Measurements from ENCODE around the gene ODAD4. TPM values are rescaled to one million over a fixed set of nuclear protein-coding genes. Genes with fewer than 3 reads are reported as not detected.
"Not testable (repeated sequence)": the region's sequence is repeated elsewhere in the genome, so short reads cannot be mapped to it uniquely, and the experiment has no call there.

The ODAD4 gene
- total RNA-seq, 1 experiment from 2014 or later = not detected

DNA sequence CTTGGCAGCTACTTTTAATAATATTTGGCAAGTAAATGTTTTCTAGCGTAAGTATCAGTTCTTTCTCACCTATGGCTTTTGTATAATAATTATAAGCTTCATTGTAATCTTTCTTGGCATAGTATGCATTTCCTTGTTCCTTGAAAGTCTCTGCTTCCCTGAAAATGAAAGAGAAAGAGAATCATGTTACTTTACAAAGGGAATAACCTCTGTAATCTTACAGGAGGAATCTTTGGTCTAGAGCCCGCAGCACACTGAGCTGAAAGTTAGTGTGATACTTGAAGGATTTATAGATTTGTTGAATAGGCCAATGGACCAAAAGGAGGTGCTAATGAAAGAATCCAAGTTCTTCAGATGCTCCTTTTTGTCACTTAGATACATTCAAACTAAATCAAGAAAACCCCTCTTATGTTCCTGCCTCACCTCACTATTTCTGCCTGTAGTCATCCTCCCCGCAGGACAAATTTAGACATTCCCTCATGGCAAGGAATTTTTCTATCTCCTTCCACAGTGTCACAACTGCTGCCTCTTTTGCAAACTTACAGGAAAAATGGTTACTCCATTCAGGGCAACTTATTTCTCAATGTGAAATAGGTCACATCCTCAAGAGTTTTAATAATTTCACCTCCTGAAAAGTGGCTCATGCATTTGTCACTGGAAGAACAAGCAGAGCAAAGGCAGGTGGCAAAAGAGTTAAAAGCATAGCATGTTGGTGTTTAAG is 70.2 kb downstream of the ODAD4 start:
- Histone ChIP-seq H3K4me1 (replicated peaks) (peaks cover 33% of the 10 kb centered on the region), H3K4me3 (no peak overlapping the region), H3K36me3 (peaks cover 86% of the 10 kb centered on the region), H3K27ac (no peak overlapping the region), H3K27me3 (replicated peaks) (no peaks in the 10 kb centered on the region), H3K9me3 (replicated peaks) (no peaks in the 10 kb centered on the region)
- DNase-seq (ENCODE audit: low read depth in 1 of 2, low spot score in 2 of 2) = no peak

DNA sequence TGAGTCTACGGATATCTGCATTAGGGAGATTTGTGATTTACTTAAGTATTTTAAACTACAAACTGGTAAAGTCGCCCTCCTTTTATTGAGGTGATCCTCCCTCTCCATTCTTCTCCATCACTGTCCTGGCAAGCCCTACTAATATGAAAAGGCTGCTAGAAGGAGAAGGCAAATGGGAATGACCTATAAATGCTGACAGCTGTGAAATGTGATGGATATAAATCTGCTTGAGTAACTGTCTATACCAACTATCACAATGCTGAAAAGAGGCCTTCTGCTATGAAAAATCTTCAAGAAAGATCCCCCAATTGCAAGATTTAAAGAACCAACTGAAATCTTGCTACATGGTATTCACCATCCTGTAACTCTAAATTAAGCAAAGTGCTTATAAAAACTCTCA is 71.3 kb downstream of the ODAD4 start:
- H3K27me3 ChIP-seq (replicated peaks) = no peaks in the 10 kb centered on the region
- peak overlapping the region; percentile 62; the same call in 1 of the 2 replicates for H3K27ac ChIP-seq
- H3K9me3 ChIP-seq (replicated peaks) = no peaks in the 10 kb centered on the region
- DNase-seq (ENCODE audit: low read depth in 1 of 2, low spot score in 2 of 2) = no peak
- peaks cover 74% of the 10 kb centered on the region for H3K36me3 ChIP-seq
- no peak overlapping the region for H3K4me3 ChIP-seq
- peaks cover 27% of the 10 kb centered on the region for H3K4me1 ChIP-seq (replicated peaks)

DNA sequence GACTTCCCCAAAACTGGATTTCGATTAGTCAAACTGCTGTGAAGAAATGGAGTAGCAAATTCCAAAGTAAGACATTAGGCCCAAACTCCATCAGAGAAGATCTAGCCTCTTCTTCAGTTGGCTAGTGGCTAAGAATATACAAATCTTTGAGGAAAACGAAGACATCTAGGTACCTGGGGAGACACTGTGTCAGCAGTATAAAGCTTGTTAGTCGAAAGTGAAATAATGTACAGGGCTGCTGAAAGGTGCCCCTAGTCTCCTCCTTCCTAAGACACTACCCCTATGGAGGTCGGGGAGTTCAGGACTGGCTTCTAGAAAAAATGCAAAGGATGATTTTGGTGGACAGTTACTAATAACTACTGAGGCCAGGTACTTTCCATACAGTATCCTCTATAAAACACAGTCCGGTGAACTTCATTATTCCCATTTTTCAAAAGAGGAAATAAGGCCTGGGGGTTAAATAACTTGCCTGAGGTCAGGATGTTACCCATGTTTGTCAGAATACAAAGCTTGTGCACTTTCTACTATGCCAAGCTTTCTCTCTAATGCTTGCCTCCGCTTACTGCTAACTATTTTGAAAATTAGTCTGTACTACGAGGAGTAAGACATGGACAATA is 71.9 kb downstream of the ODAD4 start:
- Histone ChIP-seq H3K27me3 (replicated peaks) (no peaks in the 10 kb centered on the region), H3K36me3 (peaks cover 69% of the 10 kb centered on the region), H3K4me3 (no peak overlapping the region), H3K9me3 (replicated peaks) (no peaks in the 10 kb centered on the region), H3K4me1 (replicated peaks) (peaks cover 23% of the 10 kb centered on the region), H3K27ac (peak overlapping the region; percentile 62)
- no peak for DNase-seq (ENCODE audit: low read depth in 1 of 2, low spot score in 2 of 2)

DNA sequence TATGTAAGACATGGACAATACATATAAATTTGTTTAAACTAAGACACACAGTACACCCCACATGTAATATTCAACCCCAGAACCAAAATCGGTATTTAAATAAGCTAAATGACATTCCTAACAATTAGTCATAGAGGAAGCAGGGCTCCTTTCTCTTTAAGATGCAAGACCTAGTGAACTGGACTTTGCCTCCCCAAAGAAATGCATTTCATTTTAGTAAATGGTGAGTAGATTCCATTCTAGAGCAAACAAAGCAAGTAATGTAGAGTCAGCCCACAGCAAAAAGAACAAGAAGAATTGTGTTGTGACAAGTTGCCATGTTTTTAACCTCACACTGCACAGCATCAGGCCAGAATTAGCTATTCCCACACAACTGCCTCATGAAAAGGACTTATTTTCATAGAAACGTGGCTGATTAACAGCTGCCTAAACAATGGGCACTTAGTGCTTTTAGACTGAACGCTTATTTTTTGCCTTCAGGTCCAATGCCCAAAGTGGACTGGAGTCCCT is 72.4 kb downstream of the ODAD4 start:
- Histone ChIP-seq H3K36me3 (peaks cover 63% of the 10 kb centered on the region), H3K9me3 (replicated peaks) (no peaks in the 10 kb centered on the region), H3K4me3 (no peak overlapping the region), H3K27ac (peak overlapping the region; percentile 62), H3K27me3 (replicated peaks) (no peaks in the 10 kb centered on the region), H3K4me1 (replicated peaks) (peaks cover 23% of the 10 kb centered on the region)
- DNase-seq (ENCODE audit: low read depth in 1 of 2, low spot score in 2 of 2) = peak in 1 of 2 experiments; percentile 48

DNA sequence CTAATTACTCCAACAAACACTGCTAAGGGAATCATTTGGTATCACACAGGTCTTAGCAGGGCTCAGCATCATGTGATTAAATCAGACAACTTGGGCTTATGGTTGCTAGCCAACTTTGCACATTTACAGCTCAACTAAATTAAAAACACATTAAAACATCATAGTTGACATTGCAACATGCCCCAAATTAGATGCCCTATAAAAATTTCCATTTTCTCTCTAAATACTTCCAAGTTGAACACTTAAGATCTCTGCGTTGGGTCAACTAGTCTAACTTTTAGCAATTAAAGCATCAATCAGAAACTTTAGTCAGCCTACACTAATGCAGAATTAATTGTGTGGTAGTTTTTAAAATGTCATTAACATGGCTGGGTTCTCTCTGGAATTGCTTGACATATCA is 74.7 kb downstream of the ODAD4 start:
- H3K27ac ChIP-seq = no peak overlapping the region
- H3K27me3 ChIP-seq (replicated peaks) = no peaks in the 10 kb centered on the region
- peaks cover 61% of the 10 kb centered on the region for H3K36me3 ChIP-seq
- H3K4me3 ChIP-seq = no peak overlapping the region
- peaks cover 23% of the 10 kb centered on the region for H3K4me1 ChIP-seq (replicated peaks)
- H3K9me3 ChIP-seq (replicated peaks) = no peaks in the 10 kb centered on the region
- no peak for DNase-seq (ENCODE audit: low read depth in 1 of 2, low spot score in 2 of 2)

DNA sequence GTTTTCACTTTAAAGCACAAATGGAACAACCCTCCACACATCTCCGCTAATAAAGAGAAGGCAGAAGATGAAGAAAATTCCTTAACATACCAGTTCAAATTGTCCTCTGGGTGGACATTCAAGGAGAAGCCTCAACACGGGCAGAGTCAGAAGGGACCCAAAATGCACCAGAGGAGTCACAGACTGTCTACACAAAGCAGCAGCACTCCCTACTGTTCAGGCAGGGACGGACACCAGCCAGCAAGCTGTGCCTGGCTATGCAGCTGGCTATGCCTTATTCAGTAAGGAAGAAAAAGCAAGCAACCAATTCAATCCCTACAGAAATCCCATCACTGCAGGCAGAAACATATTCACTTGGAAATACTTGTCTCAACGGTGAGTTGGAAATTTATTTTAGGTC is 78.8 kb downstream of the ODAD4 start:
- Histone ChIP-seq H3K4me3 (no peak overlapping the region), H3K27me3 (replicated peaks) (no peaks in the 10 kb centered on the region), H3K27ac (no peak overlapping the region), H3K36me3 (peaks cover 40% of the 10 kb centered on the region), H3K4me1 (replicated peaks) (peaks cover 12% of the 10 kb centered on the region), H3K9me3 (replicated peaks) (0 out of 2 replicates have a peak, but pooled peaks cover 2% of the 10 kb centered on the region)
- no peak for DNase-seq (ENCODE audit: low read depth in 1 of 2, low spot score in 2 of 2)

DNA sequence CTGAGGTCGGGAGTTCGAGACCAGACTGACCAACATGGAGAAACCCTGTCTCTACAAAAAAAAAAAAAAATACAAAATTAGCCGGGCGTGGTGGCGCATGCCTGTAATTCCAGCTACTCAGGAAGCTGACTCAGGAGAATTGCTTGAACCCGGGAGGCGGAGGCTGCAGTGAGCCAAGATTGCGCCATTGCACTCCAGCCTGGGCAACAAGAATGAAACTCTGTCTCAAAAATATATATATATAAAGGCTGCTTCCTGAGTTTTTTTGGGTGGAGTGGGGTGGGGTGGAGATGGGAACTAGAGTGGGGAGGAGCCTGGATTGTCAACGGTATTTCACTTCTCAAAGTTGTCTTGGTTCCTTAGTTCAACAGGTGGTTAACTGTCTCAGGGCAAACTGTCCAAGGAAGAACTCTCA is 79.9 kb downstream of the ODAD4 start:
- H3K9me3 ChIP-seq (replicated peaks); H3K27me3 ChIP-seq (replicated peaks); H3K4me3 ChIP-seq; H3K4me1 ChIP-seq (replicated peaks); DNase-seq (ENCODE audit: low read depth in 1 of 2, low spot score in 2 of 2); H3K27ac ChIP-seq: not testable (repeated sequence)
- H3K36me3 ChIP-seq = peaks cover 36% of the 10 kb centered on the region

DNA sequence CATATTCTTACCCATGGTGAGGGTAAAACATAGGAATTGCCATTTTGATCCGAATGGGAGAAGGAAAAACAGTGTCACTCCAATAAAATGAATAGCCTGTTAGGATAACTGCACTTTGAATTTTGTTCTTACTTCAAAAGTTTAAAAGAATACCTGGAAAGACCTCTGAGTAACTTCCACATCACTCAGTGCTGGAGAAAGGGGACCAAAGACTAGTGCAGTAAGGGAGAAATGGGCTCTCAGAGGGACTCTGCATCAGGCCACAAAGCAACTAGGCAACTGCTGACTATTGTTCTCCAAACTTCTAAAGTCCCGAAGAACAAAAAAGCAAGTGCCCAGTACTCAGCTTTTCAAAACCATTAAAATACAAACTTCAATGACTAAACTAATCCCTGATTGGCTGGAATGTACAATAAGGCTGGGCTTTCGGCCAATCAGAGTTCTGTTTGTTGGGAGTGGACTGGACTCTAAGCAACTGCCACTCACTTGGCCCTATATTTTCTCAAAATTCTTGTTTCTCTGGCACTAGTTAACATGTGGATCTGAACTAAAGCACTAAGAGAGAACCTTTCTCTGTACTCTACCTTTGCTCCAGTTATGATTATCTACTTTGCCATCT is 80.6 kb downstream of the ODAD4 start:
- Histone ChIP-seq H3K27me3 (replicated peaks) (no peaks in the 10 kb centered on the region), H3K9me3 (replicated peaks) (0 out of 2 replicates have a peak, but pooled peaks cover 2% of the 10 kb centered on the region), H3K27ac (peak overlapping the region; percentile 42; the same call in 1 of the 2 replicates), H3K4me3 (no peak overlapping the region), H3K36me3 (peaks cover 36% of the 10 kb centered on the region), H3K4me1 (replicated peaks) (peaks cover 12% of the 10 kb centered on the region)
- no peak for DNase-seq (ENCODE audit: low read depth in 1 of 2, low spot score in 2 of 2)

DNA sequence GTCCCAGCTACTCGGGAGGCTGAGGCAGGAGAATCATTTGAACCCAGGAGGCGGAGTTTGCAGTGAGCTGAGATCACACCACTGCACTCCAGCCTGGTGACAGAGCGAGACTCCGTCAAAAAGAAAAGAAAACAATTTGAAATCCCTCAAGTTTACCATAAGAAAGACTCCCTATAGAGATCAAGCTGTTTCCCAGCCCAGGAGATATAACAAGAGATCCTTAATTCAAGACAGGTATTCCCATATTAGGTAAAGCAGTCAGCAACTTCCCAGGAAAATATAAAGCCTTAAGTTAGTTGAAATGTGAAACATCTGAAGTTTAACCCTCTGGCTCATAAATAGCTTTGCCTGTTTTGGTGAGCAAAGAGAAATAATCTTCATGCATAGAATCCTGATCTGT is 81.9 kb downstream of the ODAD4 start:
- not testable (repeated sequence) for H3K27ac ChIP-seq; H3K27me3 ChIP-seq (replicated peaks); H3K9me3 ChIP-seq (replicated peaks); H3K4me3 ChIP-seq; DNase-seq (ENCODE audit: low read depth in 1 of 2, low spot score in 2 of 2)
- Histone ChIP-seq H3K4me1 (replicated peaks) (peaks cover 14% of the 10 kb centered on the region), H3K36me3 (peaks cover 42% of the 10 kb centered on the region)

DNA sequence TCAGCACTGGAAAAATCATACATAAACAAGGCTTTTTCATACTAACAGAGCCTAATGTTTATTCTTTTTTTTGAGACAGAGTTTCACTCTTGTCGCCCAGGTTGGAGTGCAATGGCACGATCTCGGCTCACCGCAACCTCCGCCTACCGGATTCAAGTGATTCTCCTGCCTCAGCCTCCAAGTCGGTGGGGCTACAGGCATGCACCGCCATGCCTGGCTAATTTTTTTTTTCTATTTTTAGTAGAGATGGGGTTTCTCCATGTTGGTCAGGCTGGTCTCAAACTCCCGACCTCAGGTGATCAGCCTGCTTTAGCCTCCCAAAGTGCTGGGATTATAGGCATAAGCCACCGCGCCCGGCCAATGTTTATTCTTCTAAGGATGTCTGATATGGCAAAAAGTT is 83.3 kb downstream of the ODAD4 start:
- Histone ChIP-seq H3K4me1 (replicated peaks) (peaks cover 17% of the 10 kb centered on the region), H3K36me3 (peaks cover 38% of the 10 kb centered on the region)
- not testable (repeated sequence) for H3K27me3 ChIP-seq (replicated peaks); H3K4me3 ChIP-seq; H3K27ac ChIP-seq; DNase-seq (ENCODE audit: low read depth in 1 of 2, low spot score in 2 of 2); H3K9me3 ChIP-seq (replicated peaks)

Other genes with a start within 250 kb of the ODAD4 start
- 80.1 and 91.0 TPM in 2 replicates for gene EIF1, start 241.7 kb upstream of the ODAD4 start, total RNA-seq (2014; rRNA removed; shearing (Covaris generic))
- not detected in 2 replicates for gene GAST, start 218.3 kb upstream of the ODAD4 start, total RNA-seq (2014; rRNA removed; shearing (Covaris generic))
- gene HAP1, start 196.0 kb upstream of the ODAD4 start, total RNA-seq (2014; rRNA removed; shearing (Covaris generic)) = not detected in 2 replicates
- 1.1 and 2.2 TPM in 2 replicates for gene JUP, start 143.9 kb upstream of the ODAD4 start, total RNA-seq (2014; rRNA removed; shearing (Covaris generic))
- gene P3H4, start 118.7 kb upstream of the ODAD4 start, total RNA-seq (2014; rRNA removed; shearing (Covaris generic)) = 40.9 and 45.4 TPM in 2 replicates
- gene FKBP10, start 117.6 kb upstream of the ODAD4 start, total RNA-seq (2014; rRNA removed; shearing (Covaris generic)) = 81.4 and 90.2 TPM in 2 replicates
- 54.7 and 84.9 TPM in 2 replicates for gene NT5C3B, start 94.4 kb upstream of the ODAD4 start, total RNA-seq (2014; rRNA removed; shearing (Covaris generic))
- not detected in 2 replicates for gene KLHL10, start 92.8 kb upstream of the ODAD4 start, total RNA-seq (2014; rRNA removed; shearing (Covaris generic))
- gene KLHL11, start 65.2 kb upstream of the ODAD4 start, total RNA-seq (2014; rRNA removed; shearing (Covaris generic)) = 27.4 and 31.2 TPM in 2 replicates
- 77.0 and 122 TPM in 2 replicates for gene ACLY, start 11.7 kb upstream of the ODAD4 start, total RNA-seq (2014; rRNA removed; shearing (Covaris generic))
- 45.7 and 47.1 TPM in 2 replicates for gene CNP, start 36.2 kb downstream of the ODAD4 start, total RNA-seq (2014; rRNA removed; shearing (Covaris generic))
- gene DNAJC7, start 86.8 kb downstream of the ODAD4 start, total RNA-seq (2014; rRNA removed; shearing (Covaris generic)) = 80.6 and 97.7 TPM in 2 replicates
- gene NKIRAS2, start 89.5 kb downstream of the ODAD4 start, total RNA-seq (2014; rRNA removed; shearing (Covaris generic)) = 50.2 and 63.1 TPM in 2 replicates
- gene C17orf113, start 120.0 kb downstream of the ODAD4 start, total RNA-seq (2014; rRNA removed; shearing (Covaris generic)) = 0.18 and 1.2 TPM in 2 replicates
- not detected in 2 replicates for gene ZNF385C, start 167.9 kb downstream of the ODAD4 start, total RNA-seq (2014; rRNA removed; shearing (Covaris generic))
- 0.85 and 1.4 TPM in 2 replicates for gene DHX58, start 182.1 kb downstream of the ODAD4 start, total RNA-seq (2014; rRNA removed; shearing (Covaris generic))
- 7.5 and 12.8 TPM in 2 replicates for gene KAT2A, start 190.8 kb downstream of the ODAD4 start, total RNA-seq (2014; rRNA removed; shearing (Covaris generic))
- not detected in 2 replicates for gene HSPB9, start 192.2 kb downstream of the ODAD4 start, total RNA-seq (2014; rRNA removed; shearing (Covaris generic))
- gene RAB5C, start 224.4 kb downstream of the ODAD4 start, total RNA-seq (2014; rRNA removed; shearing (Covaris generic)) = 50.7 and 108 TPM in 2 replicates

Data from SJSA1 (cell line).